Measurements from ENCODE around the gene MIOX.

The MIOX gene

GRCh38 chr22:50531962-50532674, 45.5 kb downstream of the MIOX start:
- peak; percentile 77 for DNase-seq

DNA sequence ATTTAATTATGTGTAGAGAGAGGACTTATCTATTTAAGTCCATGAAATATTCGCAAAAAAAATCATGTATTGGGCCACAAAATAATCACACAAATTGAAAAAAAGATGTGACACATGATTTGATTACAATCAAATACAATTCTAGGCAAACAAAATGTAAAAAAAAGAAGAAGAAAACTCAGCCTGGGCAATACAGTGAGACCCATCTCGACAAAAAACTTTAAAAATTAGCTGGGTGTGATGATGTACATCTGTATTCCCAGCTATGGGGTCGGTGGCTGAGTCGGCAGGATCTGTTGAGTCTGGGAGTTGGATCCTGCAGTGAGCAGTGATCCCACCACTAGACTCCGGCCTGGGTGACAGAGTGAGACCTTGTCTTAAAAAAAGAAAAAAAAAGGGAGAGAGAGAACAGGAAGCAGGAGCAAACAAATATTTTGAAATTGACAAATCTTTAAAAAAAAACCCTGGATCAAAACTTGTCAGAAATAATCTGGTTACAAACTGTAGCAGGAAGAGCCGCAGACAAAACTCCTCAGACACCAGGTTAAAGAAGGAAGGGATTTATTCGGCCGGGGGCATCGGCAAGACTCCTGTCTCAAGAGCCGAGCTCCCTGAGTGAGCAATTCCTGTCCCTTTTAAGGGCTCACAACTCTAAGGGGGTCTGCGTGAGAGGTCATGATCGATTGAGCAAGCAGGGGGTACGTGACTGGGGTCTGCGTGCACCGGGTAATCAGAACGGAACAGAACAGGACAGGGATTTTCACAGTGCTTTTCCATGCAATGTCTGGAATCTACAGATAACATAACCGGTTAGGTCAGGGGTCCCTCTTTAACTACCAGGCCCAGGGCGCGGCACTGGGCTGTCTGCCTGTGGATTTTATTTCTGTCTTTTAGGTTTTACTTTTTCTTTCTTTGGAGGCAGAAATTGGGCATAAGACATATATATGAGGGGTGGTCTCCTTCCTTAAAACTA, 46.5 kb downstream of the MIOX start:
- peak; percentile 57 for DNase-seq

- DNase-seq, result peak; percentile 68
Measured at GRCh38 chr22:50533856-50534711, 47.4 kb downstream of the MIOX start.

GRCh38 chr22:50535113-50535512, 48.5 kb downstream of the MIOX start:
- no peak for DNase-seq

DNA sequence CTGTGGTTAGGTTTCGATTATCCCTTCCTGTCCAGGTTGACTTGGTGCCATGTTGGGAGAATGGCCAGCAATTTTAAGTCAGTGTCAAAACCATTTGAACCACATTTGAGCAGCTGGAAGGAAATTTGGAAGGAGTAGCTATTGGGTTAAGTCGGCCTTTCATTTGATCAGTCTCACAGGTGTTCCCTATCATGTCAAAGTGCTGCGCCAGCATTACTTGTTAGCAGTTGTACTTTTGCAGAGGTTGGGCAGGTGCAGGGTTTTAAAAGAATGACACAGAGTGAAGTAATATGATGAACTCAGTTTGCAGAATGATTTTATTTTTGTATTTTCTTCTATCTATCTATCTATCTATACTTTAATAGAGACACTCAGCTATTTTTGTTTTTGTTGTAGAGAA, 49.6 kb downstream of the MIOX start:
- no peak for DNase-seq

- no peak for DNase-seq
Measured at GRCh38 chr22:50537765-50538164, 51.1 kb downstream of the MIOX start.

Data from islet precursor cell (in vitro differentiated cells).